ENCODE results near the gene CYS1.

CYS1 gene

GRCh38 chr2:10083692-10084211, 3.5 kb upstream of the CYS1 start:
- ChIA-PET CTCF (interaction anchor here (1.3 to 4.2 kb wide), 6 partner anchors 9 to 351 kb away, joined by 3 to 59 read pairs (median 10); no protein-coding TSS in a partner anchor), POLR2A (no interaction called here)
- H3K4me3 ChIP-seq (ENCODE audit: low read depth, low read length) = no peak overlapping the region
- DNase-seq (ENCODE audit: low read depth, low spot score) = no peak
- no peak for TF ChIP-seq CTCF (IDR thresholded peaks at IDR 0.05; ENCODE audit: insufficient read depth, low read length, missing control alignments)

- POLR2A ChIA-PET = no interaction called here
- CTCF ChIA-PET = interaction anchor here (0.8 to 4.2 kb wide), 7 partner anchors 9 to 352 kb away, joined by 3 to 59 read pairs (median 6); no protein-coding TSS in a partner anchor
- H3K4me3 ChIP-seq (ENCODE audit: low read depth, low read length) = no peak overlapping the region
- no peak for TF ChIP-seq CTCF (IDR thresholded peaks at IDR 0.05; ENCODE audit: insufficient read depth, low read length, missing control alignments)
- no peak for DNase-seq (ENCODE audit: low read depth, low spot score)
Measured at GRCh38 chr2:10083046-10083445, 2.8 kb upstream of the CYS1 start.

- DNase-seq (ENCODE audit: low read depth, low spot score) = no peak
- CTCF ChIA-PET = interaction anchor here (1.1 to 3.1 kb wide), 6 partner anchors 9 to 355 kb away, joined by 3 to 14 read pairs (median 6); no protein-coding TSS in a partner anchor
- POLR2A ChIA-PET = no interaction called here
- TF ChIP-seq CTCF (IDR thresholded peaks at IDR 0.05; ENCODE audit: insufficient read depth, low read length, missing control alignments) = no peak
- peak overlapping the region; percentile 45; the same call in 1 of the 2 replicates for H3K4me3 ChIP-seq (ENCODE audit: low read depth, low read length)
Measured at GRCh38 chr2:10080536-10081304, 509 bp upstream of the CYS1 start.

GRCh38 chr2:10079266-10079869, 843 bp downstream of the CYS1 start:
- ChIA-PET CTCF (interaction anchor here (0.7 to 1.7 kb wide), 14 partner anchors 9 to 358 kb away, joined by 3 to 20 read pairs (median 4); no protein-coding TSS in a partner anchor), POLR2A (interaction anchor here (0.5 to 1.1 kb wide), 4 partner anchors 15 to 441 kb away, joined by 3 read pairs; no protein-coding TSS in a partner anchor)
- no peak for TF ChIP-seq CTCF (IDR thresholded peaks at IDR 0.05; ENCODE audit: insufficient read depth, low read length, missing control alignments)

GRCh38 chr2:10078704-10079265, 1.4 kb downstream of the CYS1 start:
- no peak for TF ChIP-seq CTCF (IDR thresholded peaks at IDR 0.05; ENCODE audit: insufficient read depth, low read length, missing control alignments)
- DNase-seq (ENCODE audit: low read depth, low spot score) = no peak
- POLR2A ChIA-PET = interaction anchor here (0.5 to 1.1 kb wide), 3 partner anchors 16 to 790 kb away, joined by 3 read pairs; no protein-coding TSS in a partner anchor
- CTCF ChIA-PET = interaction anchor here (0.8 to 1.7 kb wide), 14 partner anchors 8 to 359 kb away, joined by 3 to 20 read pairs (median 4); no protein-coding TSS in a partner anchor
- H3K4me3 ChIP-seq (ENCODE audit: low read depth, low read length) = peak overlapping the region; percentile 45

More at GRCh38 chr2:10079266-10079869, 843 bp downstream of the CYS1 start:
- peak overlapping the region; percentile 45 for H3K4me3 ChIP-seq (ENCODE audit: low read depth, low read length)
- no peak for DNase-seq (ENCODE audit: low read depth, low spot score)

All from AG04449 (cell line).